Chondrocyte (in vitro differentiated cells): Measurements from ENCODE around the gene CTSZ. TPM values are rescaled to one million over a fixed set of nuclear protein-coding genes. Genes with fewer than 3 reads are reported as not detected.
"Not testable (repeated sequence)": the region's sequence is repeated elsewhere in the genome, so short reads cannot be mapped to it uniquely, and the experiment has no call there.

Source experiments
- DNase-seq: peaks from one replicate; pipeline ENCODE4 v3.0.0; 2021; ENCODE audit warnings: mixed read lengths, low spot score
- H3K27ac Mint-ChIP-seq: one replicate; pipeline ENCODE4 v1.8.0; 2021; ENCODE audit warnings: mild to moderate bottlenecking, moderate library complexity, mixed read lengths; ENCODE audit not compliant: unreplicated experiment
- H3K27me3 Mint-ChIP-seq: 2 replicates; pipeline ENCODE4 v1.8.0; 2021; ENCODE audit warnings: low read depth, mixed read lengths
- H3K36me3 Mint-ChIP-seq: 2 replicates; pipeline ENCODE4 v1.8.0; 2021; ENCODE audit warnings: low read depth, mixed read lengths
- H3K4me1 Mint-ChIP-seq: 2 replicates; pipeline ENCODE4 v1.8.0; 2021; ENCODE audit warnings: low read depth, mild to moderate bottlenecking, mixed read lengths
- H3K4me3 Mint-ChIP-seq: one replicate; pipeline ENCODE4 v1.8.0; 2021; ENCODE audit warnings: mild to moderate bottlenecking, moderate library complexity, mixed read lengths; ENCODE audit not compliant: unreplicated experiment
- H3K9me3 Mint-ChIP-seq: 2 replicates; pipeline ENCODE4 v1.8.0; 2021; ENCODE audit warnings: low read depth, mixed read lengths
- total RNA-seq: library from RNA; stranded (reverse); gene quantifications from 3 replicates; pipeline ENCODE4 v1.2.1, GENCODE V29; 2021
- TF ChIP-seq, protein P1 (sequence below): fragments of 200-600 bp; sonication (generic); IDR thresholded peaks from 2 replicates; pipeline ENCODE4 v1.5.0; 2021; ENCODE audit warnings: antibody characterized with exemption, mild to moderate bottlenecking, moderate library complexity

Gene CTSZ
- total RNA-seq, 1 donor from 2014 or later = 99.4 TPM

DNA sequence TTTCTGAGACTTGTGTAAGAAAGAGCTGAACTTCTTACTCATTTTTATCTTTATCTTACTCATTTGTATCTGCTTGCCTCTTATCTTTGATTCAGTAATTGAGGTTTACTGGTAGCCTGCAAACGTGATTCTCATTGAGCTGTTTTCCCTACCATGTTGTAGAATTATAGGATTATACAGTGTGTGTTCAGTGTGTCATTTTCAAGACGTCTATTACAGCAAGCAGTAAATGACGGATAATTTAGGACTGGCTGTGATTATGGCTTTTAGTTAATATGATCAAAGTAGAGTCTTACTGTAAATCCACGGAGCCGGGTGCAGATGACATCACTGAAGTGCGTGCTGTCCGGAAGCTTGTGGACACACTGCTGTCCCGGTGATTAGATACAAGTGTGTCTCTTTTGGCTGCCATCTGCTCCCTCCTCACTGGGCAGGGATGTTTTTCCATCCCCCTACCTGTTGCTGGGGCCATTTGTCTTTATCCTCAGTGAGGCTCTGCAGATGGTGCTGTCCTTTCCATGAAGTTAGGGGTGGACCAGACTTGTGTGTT, 20.0 kb downstream of the CTSZ start:
- H3K9me3 Mint-ChIP-seq = no peaks in the 10 kb centered on the region
- peaks cover 18% of the 10 kb centered on the region for H3K4me1 Mint-ChIP-seq
- no peaks in the 10 kb centered on the region for H3K27me3 Mint-ChIP-seq
- peaks cover 25% of the 10 kb centered on the region for H3K36me3 Mint-ChIP-seq
- no peak overlapping the region for H3K27ac Mint-ChIP-seq
- H3K4me3 Mint-ChIP-seq = no peak overlapping the region
- DNase-seq = no peak
- TF ChIP-seq, protein P1, sequence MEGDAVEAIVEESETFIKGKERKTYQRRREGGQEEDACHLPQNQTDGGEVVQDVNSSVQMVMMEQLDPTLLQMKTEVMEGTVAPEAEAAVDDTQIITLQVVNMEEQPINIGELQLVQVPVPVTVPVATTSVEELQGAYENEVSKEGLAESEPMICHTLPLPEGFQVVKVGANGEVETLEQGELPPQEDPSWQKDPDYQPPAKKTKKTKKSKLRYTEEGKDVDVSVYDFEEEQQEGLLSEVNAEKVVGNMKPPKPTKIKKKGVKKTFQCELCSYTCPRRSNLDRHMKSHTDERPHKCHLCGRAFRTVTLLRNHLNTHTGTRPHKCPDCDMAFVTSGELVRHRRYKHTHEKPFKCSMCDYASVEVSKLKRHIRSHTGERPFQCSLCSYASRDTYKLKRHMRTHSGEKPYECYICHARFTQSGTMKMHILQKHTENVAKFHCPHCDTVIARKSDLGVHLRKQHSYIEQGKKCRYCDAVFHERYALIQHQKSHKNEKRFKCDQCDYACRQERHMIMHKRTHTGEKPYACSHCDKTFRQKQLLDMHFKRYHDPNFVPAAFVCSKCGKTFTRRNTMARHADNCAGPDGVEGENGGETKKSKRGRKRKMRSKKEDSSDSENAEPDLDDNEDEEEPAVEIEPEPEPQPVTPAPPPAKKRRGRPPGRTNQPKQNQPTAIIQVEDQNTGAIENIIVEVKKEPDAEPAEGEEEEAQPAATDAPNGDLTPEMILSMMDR = no peak

DNA sequence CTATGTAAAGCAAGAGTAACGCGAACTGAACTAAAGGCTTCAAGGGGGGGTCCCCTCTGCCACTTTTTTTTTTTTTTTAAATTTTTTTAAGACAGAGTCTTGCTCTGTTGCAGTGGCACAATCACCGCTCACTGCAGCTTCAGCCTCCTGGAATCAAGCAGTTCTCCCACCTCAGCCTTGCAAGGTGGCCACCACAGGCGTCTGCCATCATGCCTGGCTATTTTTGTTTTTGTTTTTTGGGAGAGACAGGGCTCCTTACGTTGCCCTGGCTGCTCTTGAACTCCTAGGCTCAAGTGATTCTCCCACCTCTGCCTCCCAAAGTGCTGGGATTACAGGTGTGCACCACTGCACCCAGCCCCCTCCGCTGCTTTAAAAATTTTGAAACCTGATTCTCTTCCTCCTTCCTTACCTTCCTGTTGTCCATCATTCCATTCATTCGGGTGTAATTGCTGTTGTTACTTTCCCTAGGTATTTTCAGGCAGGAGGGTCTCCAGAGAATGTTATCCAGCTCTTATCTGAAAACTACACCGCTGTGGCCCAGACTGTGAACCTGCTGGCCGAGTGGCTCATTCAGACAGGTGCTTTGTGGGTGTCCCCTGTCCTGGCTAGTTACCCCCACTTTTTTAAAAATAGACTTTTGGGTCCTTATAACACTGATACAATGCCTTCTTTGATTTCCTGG, 20.6 kb downstream of the CTSZ start:
- Mint-ChIP-seq H3K27ac (no peak overlapping the region), H3K4me3 (no peak overlapping the region), H3K36me3 (peaks cover 21% of the 10 kb centered on the region), H3K4me1 (peaks cover 21% of the 10 kb centered on the region), H3K27me3 (no peaks in the 10 kb centered on the region), H3K9me3 (no peaks in the 10 kb centered on the region)
- TF ChIP-seq, protein P1 = no peak
- DNase-seq = no peak

DNA sequence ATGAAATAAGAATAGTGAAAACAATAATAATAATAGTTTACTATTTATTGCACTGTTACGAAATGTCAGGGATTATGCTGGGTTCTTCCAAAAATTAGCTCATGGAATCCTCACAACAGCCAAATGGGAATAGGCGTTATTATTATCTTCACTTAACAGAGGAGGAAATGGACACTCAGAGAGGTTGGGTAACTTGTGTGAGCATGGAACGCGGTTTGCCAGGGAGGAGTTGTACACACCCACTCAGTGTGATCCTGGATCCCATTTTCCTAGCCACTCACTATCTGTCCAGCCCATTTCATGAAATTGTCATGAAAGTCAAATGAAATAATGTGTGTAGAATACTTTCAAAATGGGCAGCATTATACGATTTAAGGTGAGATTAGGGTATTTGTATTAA, 21.4 kb downstream of the CTSZ start:
- Mint-ChIP-seq H3K27me3 (no peaks in the 10 kb centered on the region), H3K9me3 (no peaks in the 10 kb centered on the region), H3K36me3 (peaks cover 17% of the 10 kb centered on the region), H3K27ac (no peak overlapping the region), H3K4me3 (no peak overlapping the region), H3K4me1 (peaks cover 21% of the 10 kb centered on the region)
- TF ChIP-seq, protein P1 = no peak
- no peak for DNase-seq

DNA sequence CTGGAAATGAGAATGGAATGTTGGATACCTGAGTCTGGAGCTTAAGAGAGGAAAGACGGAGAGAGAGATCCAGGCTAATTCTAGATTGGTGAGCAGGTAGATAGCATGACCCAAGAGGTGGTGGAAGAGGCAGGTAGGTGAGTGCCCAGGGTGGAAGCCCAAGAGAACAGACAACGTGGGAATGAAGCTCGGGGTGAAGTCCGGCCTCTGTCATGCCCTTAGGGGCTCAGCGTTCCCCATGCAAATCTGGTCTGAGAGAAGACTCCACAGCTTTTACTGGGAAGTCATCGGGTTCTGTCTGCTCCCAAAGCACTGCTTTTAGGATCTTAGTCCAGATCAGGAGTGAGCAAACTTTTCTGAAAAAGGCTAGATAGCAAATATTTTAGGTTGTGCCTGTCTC, 22.4 kb downstream of the CTSZ start:
- Mint-ChIP-seq H3K4me1 (peaks cover 21% of the 10 kb centered on the region), H3K36me3 (peaks cover 14% of the 10 kb centered on the region), H3K27ac (no peak overlapping the region), H3K9me3 (no peaks in the 10 kb centered on the region), H3K27me3 (no peaks in the 10 kb centered on the region), H3K4me3 (no peak overlapping the region)
- DNase-seq = no peak
- TF ChIP-seq, protein P1 = no peak

DNA sequence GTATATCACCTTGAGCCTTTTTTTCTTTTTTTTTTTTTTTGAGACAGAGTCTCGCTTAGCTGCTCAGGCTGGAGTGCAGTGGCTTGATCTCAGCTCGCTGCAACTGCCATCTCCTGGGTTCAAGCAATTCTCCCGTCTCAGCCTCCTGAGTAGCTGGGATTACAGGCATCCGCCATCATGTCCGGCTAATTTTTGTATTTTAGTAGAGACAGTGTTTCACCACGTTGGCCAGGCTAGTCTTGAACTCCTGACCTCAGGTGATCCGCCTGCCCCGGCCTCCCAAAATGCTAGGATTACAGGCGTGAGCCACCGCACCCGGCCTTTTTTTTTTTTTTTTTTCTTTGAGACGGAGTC, 24.0 kb downstream of the CTSZ start:
- not testable (repeated sequence) for H3K9me3 Mint-ChIP-seq, H3K36me3 Mint-ChIP-seq, H3K4me3 Mint-ChIP-seq, H3K27me3 Mint-ChIP-seq, DNase-seq, H3K27ac Mint-ChIP-seq
- peaks cover 21% of the 10 kb centered on the region for H3K4me1 Mint-ChIP-seq
